ENCODE data around the gene C19orf12. TPM values are rescaled to one million over a fixed set of nuclear protein-coding genes. Genes with fewer than 3 reads are reported as not detected.

The C19orf12 gene
- total RNA-seq, 1 experiment from 2014 or later = 15.5 TPM

DNA sequence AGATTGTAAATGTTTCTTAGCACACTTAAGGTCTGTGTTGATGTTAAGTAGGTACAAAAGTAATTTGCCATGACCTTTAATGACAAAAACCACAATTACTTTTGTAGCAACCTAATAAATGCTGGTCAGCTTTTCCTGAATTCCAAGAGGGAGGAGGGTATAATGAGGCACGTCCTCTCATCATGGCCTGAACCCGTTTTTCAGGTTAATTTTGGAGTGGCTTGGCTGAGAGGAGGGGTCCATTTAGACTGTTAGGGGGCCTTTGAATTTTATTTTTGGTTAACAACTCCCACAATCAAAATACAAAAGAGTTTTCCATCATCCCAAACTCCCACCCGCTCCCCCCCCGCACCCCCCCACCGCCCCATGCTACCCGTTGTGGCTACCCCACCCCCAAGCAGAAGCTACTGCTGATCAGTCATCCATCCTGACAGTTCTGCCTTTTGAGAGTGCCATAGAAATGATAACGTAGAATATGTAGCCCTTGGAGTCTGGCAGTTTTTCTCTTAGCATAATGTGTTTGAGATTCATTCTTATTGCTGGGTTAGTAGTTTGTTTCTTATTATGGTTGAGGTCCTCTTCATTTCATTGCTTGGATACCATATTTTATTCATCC is 64.2 kb downstream of the C19orf12 start:
- DNase-seq (ENCODE audit: low spot score) (no peak), ATAC-seq (no peak)
- Mint-ChIP-seq H3K27me3 (ENCODE audit: low read depth) (no peaks in the 10 kb centered on the region), H3K9me3 (peaks cover 33% of the 10 kb centered on the region), H3K4me1 (peaks cover 5% of the 10 kb centered on the region), H3K36me3 (peaks cover 5% of the 10 kb centered on the region; the same call in 1 of the 2 replicates), H3K4me3 (no peak overlapping the region), H3K27ac (no peak overlapping the region)
- ChIA-PET POLR2A (no interaction called here), CTCF (interaction anchor here (1.0 kb wide), 1 partner anchor 66 kb away, joined by 3 read pairs; no protein-coding TSS in a partner anchor)
- no peak for TF ChIP-seq RELA (CRISPR knock-in tag; IDR thresholded peaks at IDR 0.05; ENCODE audit: borderline replicate concordance)
- TF ChIP-seq SMAD4 (CRISPR knock-in tag; IDR thresholded peaks at IDR 0.05) = no peak
- no peak for TF ChIP-seq ZNF416 (CRISPR knock-in tag; IDR thresholded peaks at IDR 0.05)
- no peak for TF ChIP-seq KAT7 (CRISPR knock-in tag; IDR thresholded peaks at IDR 0.05; ENCODE audit: borderline replicate concordance)
- no peak for TF ChIP-seq FOXP1 (CRISPR knock-in tag; IDR thresholded peaks at IDR 0.05; ENCODE audit: borderline replicate concordance)
- TF ChIP-seq FOXJ3 (CRISPR knock-in tag; IDR thresholded peaks at IDR 0.05; ENCODE audit: borderline replicate concordance) = no peak
- TF ChIP-seq USF1 (CRISPR knock-in tag; IDR thresholded peaks at IDR 0.05) = no peak
- no peak for TF ChIP-seq ZNF671 (CRISPR knock-in tag; IDR thresholded peaks at IDR 0.05)
- TF ChIP-seq, protein P1, sequence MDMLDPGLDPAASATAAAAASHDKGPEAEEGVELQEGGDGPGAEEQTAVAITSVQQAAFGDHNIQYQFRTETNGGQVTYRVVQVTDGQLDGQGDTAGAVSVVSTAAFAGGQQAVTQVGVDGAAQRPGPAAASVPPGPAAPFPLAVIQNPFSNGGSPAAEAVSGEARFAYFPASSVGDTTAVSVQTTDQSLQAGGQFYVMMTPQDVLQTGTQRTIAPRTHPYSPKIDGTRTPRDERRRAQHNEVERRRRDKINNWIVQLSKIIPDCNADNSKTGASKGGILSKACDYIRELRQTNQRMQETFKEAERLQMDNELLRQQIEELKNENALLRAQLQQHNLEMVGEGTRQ (CRISPR knock-in tag; IDR thresholded peaks at IDR 0.05) = no peak

Other genes starting within 250 kb of the C19orf12 start
- 1.7 to 3.2 TPM (median 2.2 TPM) in 3 replicates for gene VSTM2B, start 189.3 kb downstream of the C19orf12 start, total RNA-seq (2021)
- gene POP4, start 109.0 kb downstream of the C19orf12 start, total RNA-seq (2021) = 45.1 to 52.9 TPM (median 46.7 TPM) in 3 replicates
- 10.8 to 17.9 TPM (median 14.0 TPM) in 3 replicates for gene PLEKHF1, start 49.8 kb downstream of the C19orf12 start, total RNA-seq (2021)
- 34.4 to 36.0 TPM (median 35.0 TPM) in 3 replicates for gene CCNE1, start 96.7 kb upstream of the C19orf12 start, total RNA-seq (2021)
- gene URI1, start 227.0 kb upstream of the C19orf12 start, total RNA-seq (2021) = 56.9 to 59.5 TPM (median 57.1 TPM) in 3 replicates